RWPE1 (cell line): ENCODE measurements around the gene KISS1.

ENCODE experiments used
- CTCF ChIA-PET: fragments of 350-600 bp; sonication (Branson Sonifier 250); formaldehyde crosslinking; extraction: SDS; loops from one replicate; lab custom pipeline; 2021; lab: Yijun Ruan, JAX
- POLR2A ChIA-PET: fragments of 400-600 bp; formaldehyde crosslinking; extraction: SDS; loops from one replicate; lab custom pipeline; 2020; ENCODE audit warnings: antibody characterized with exemption; ENCODE audit not compliant: low non-redundant PET; lab: Yijun Ruan, JAX
- DNase-seq: peaks from one replicate; pipeline ENCODE4 v3.0.0; 2012; ENCODE audit warnings: low spot score
- H3K27ac ChIP-seq: fragments of 450-650 bp; 2 replicates; pipeline ENCODE4 v1.5.1; 2017
- TF ChIP-seq, protein P1 (sequence below): fragments of 450-650 bp; conservative IDR thresholded peaks from 2 replicates; pipeline ENCODE4 v1.5.1; 2017; ENCODE audit warnings: low read depth, mild to moderate bottlenecking

Gene KISS1

DNA sequence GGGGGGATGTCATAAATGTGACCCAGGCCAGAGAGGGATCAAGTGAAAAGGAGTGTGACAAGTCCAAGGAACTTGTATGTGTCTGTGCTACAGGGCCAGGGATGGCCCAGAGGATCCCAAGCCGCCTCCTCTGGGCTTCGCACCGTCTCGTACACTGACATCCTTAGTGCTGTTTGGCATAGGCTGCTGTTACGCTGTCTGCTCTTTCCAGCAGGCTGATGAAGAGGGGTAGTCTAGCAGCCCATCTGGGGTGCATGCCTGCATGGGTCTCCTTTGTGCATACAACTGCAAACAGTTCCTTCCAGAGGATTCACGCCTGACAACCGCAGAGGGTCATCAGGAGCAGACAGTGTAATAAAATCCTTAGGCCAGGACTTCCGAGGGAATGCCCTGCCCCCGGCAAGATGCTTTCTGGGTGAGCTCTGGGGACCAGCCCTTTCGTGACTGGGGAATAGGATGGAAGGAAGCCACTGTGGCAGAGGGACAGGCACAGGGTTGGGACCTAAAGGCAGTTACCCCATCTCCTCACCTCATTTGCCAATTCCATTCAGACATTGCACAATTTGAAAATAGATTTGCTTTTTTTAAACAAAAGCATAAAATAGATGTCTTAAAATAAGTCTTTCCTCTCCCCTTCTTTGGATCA lies 23.8 kb upstream of the KISS1 start:
- H3K27ac ChIP-seq: no peak overlapping the region
- ChIA-PET POLR2A (no interaction called here), CTCF (interaction anchor here (0.7 to 4.2 kb wide), 3 partner anchors 13 to 134 kb away, joined by 3 to 35 read pairs (median 3); no protein-coding TSS in a partner anchor)
- DNase-seq: no peak
- TF ChIP-seq, protein P1, sequence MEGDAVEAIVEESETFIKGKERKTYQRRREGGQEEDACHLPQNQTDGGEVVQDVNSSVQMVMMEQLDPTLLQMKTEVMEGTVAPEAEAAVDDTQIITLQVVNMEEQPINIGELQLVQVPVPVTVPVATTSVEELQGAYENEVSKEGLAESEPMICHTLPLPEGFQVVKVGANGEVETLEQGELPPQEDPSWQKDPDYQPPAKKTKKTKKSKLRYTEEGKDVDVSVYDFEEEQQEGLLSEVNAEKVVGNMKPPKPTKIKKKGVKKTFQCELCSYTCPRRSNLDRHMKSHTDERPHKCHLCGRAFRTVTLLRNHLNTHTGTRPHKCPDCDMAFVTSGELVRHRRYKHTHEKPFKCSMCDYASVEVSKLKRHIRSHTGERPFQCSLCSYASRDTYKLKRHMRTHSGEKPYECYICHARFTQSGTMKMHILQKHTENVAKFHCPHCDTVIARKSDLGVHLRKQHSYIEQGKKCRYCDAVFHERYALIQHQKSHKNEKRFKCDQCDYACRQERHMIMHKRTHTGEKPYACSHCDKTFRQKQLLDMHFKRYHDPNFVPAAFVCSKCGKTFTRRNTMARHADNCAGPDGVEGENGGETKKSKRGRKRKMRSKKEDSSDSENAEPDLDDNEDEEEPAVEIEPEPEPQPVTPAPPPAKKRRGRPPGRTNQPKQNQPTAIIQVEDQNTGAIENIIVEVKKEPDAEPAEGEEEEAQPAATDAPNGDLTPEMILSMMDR: no peak

DNA sequence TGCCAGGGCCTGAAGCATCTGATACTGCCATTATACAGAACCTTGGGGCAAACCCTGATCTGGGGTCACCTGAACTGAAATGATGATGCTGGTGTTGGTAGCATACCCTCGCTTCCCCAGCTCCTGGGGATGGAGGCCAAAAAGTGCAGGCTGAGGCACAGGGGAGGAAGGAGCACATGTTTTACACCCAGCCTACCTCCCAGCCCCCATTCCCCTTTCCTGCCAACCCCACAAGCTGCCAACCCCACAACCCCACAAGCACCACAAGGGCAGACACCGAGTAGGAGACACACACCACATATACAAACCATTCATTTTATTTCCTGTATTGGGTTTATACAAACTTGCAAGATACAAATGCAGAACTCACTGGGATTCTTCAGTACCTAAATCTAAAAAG lies 22.3 kb upstream of the KISS1 start:
- no peak overlapping the region for H3K27ac ChIP-seq
- ChIA-PET POLR2A (no interaction called here), CTCF (interaction anchor here (0.5 to 4.2 kb wide), 3 partner anchors 12 to 145 kb away, joined by 3 to 35 read pairs (median 4); no protein-coding TSS in a partner anchor)
- TF ChIP-seq, protein P1: no peak
- DNase-seq: no peak

DNA sequence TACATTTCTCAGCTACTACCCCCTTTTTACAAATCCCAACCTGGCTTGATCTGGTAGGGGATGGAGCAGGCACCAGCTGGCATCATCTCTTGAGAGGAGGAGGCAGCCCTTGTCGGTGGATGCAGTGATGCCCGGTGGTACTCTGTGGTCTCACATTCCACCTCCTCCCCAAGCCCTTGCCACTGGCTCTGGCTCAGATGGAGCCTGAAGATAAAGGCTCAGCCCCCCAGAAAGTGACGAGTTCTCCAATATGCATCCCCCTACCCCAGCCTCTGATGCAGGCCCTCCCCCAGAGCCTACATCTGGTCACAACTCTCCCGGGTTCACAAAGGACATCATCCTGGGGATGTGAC lies 21.3 kb upstream of the KISS1 start:
- CTCF ChIA-PET: interaction anchor here (0.5 to 4.2 kb wide), 5 partner anchors 11 to 161 kb away, joined by 3 to 35 read pairs (median 6); no protein-coding TSS in a partner anchor

DNA sequence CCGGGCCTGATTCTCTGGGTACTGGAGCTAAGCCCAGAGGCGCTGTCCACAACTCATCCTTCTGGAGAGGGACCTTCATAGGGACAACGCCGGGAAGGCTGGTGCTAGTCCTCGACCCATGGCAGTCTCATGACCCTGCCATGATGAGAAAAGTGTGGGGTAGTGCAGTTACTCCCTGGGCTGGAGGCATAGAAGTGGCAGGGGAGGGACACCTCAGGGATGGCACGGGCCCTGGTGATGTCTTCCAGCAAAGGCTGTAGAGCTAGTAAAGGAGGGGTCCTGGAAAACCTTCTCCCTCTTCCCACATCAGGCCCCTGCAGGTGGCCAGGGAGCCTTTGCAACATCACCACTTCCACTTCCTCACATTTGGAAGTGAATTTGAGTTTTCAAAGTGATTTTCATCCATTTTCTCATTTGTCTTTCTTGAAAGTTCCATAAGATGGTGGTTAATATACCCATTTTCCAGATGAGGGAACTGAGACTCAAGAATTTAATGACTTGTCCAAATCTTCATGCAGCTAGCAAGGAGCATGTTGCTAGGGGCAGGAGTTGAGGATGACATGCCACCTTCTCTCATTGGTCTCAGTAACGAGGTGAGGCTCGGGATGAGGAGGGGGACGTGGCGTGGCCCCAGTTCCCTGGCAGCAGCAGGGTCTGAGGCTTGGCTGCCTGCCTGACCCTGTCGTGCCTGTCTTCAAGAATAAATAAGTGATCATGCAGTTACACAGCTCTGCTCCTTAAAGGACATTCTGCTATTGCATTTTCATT lies 20.8 kb upstream of the KISS1 start:
- no peak overlapping the region for H3K27ac ChIP-seq
- ChIA-PET POLR2A (no interaction called here), CTCF (interaction anchor here (0.5 to 4.2 kb wide), 6 partner anchors 10 to 161 kb away, joined by 3 to 37 read pairs (median 8); no protein-coding TSS in a partner anchor)
- no peak for DNase-seq
- TF ChIP-seq, protein P1: no peak

More for the DNA sequence above, 21.3 kb upstream of the KISS1 start:
- no peak overlapping the region for H3K27ac ChIP-seq
- TF ChIP-seq, protein P1: no peak
- no peak for DNase-seq
- POLR2A ChIA-PET: no interaction called here

DNA sequence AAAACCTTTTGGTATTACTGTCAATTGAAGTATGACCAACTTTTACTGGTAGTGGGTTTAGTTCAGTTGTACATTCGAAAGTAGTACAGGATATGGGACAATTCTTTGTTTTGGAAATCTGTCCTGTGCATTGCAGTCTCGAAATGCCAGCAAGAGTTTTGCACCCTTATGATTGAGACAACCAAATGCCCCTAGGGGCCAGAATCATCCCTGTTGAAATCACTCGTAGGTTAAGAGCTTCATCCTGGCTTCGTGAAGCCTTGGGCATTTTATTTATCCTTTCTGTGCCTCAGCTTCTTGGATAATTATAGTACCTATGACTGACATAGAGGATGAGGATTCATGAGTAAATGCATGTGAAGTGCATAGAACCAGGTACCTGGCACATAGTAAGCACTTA lies 19.9 kb upstream of the KISS1 start:
- H3K27ac ChIP-seq: no peak overlapping the region
- TF ChIP-seq, protein P1: no peak
- ChIA-PET CTCF (interaction anchor here (0.5 to 4.2 kb wide), 4 partner anchors 9 to 726 kb away, joined by 3 to 37 read pairs (median 23); no protein-coding TSS in a partner anchor), POLR2A (interaction anchor here (0.9 kb wide), 1 partner anchor 38 kb away, joined by 5 read pairs; no protein-coding TSS in a partner anchor)
- DNase-seq: no peak
